NCI-H2227 (cell line): ENCODE results near the gene ZNF229.
A peak's percentile ranks its signal among the peaks of the same experiment; 100 is the strongest.
"Not testable (repeated sequence)": the region's sequence is repeated elsewhere in the genome, so short reads cannot be mapped to it uniquely, and the experiment has no call there.

ENCODE experiments used
- DNase-seq: peaks from one replicate; lab custom pipeline; 2025; ENCODE audit not compliant: unreplicated experiment; lab: John Stamatoyannopoulos, UW

The ZNF229 gene

DNA sequence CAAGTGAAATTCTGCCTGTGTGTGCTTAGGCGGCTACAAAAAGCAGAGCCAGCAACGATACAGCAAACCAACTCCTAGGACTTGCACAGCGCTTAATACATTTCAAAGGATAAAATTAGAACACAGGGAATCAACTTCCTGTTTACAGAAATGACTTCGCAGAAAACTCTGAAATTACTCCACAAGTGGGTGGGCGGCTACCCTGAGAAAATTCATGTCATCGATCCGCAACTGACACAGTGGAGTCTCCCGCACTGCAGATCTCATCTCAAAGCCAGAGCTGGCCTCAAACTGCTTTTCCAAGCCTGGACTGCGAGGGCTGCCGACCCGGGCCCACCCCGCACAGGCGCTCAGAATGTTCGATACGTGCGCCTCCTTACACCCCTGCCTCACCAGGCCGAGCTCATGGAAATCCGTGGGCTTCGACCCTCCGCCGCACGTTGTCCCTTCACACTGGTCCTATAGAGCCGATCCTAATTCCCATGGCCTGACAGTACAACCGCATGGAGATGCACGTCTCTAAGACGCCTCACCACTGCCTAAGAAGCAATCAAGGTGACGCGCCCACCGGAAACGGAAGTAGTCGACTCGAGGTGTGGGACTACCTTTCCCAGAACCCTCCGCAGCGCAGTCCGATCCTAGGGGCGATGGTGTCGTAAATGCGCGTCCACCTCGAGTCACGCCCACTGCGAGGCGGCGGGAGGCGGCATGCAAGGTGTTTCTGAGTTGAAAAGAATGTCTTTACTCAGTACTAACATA lies at the start of gene ZNF229:
TSS of gene ZNF229 (minus strand) at position 557 of the 759 bp plus-strand sequence. CDS start 5,625 bp downstream, outside the sequence.
- peak; percentile 91 for DNase-seq

DNA sequence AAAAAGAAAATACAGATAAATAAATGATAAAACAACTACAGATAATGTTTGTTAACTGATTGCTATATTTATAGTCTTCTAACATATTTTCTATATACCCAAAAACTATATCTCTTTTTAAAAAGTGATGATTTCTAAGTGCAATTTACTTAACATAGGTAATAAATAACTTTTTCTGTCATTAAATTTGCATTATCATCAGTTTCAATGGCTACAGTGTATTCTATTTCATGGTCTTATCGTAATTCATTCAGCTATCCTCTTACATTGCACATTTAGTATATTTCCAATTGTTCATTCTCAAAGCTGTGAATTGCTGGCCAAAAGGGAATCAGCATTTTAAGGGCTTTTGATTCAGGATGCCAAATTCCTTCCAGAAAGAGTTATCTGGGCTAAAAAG lies 48.4 kb upstream of the ZNF229 start:
- DNase-seq = no peak

DNA sequence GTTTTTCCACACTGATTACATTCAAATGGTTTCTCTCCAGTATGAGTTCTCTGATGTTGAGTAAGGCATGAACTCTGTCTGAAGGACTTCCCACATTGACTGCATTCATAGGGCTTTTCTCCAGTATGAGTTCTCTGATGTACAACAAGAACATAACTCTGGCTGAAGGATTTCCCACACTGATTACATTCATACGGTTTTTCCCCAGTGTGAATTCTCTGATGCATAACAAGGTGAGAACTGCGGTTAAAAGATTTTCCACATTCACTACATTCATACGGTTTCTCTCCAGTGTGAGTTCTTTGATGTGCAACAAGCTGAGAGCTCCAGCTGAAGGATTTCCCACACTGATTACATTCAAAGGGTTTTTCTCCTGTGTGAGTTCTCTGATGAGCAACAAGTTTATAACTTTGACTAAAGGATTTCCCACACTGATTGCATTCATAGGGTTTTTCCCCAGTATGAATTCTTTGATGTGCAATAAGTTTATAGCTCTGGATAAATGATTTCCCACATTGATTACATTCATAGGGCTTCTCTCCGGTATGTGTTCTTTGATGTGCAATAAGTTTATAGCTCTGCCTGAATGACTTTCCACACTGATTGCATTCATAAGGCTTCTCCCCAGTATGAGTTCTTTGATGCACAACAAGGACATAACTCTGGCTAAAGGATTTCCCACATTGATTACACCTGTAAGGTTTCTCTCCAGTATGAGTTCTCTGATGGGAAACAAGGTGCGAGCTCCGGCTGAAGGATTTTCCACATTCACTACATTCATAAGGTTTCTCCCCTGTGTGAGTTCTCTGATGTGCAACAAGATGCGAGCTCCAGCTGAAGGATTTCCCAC lies 28.5 kb upstream of the ZNF229 start:
- DNase-seq = no peak

DNA sequence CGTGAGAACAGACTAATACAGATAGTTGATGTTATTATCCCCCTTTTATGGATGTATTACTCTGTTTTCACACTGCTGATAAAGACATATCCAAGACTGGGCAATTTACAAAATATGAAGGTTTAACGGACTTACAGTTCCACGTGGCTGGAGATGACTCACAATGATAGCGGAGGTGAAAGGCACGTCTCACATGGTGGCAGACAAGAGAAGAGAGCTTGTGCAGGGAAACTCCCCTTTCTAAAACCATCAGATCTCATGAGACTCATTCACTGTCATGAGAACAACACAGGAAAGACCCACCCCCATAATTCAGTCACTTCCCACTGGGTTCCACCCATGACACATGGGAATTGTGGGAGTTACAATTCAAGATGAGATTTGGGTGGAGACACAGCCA lies 20.5 kb upstream of the ZNF229 start:
- DNase-seq = not testable (repeated sequence)

DNA sequence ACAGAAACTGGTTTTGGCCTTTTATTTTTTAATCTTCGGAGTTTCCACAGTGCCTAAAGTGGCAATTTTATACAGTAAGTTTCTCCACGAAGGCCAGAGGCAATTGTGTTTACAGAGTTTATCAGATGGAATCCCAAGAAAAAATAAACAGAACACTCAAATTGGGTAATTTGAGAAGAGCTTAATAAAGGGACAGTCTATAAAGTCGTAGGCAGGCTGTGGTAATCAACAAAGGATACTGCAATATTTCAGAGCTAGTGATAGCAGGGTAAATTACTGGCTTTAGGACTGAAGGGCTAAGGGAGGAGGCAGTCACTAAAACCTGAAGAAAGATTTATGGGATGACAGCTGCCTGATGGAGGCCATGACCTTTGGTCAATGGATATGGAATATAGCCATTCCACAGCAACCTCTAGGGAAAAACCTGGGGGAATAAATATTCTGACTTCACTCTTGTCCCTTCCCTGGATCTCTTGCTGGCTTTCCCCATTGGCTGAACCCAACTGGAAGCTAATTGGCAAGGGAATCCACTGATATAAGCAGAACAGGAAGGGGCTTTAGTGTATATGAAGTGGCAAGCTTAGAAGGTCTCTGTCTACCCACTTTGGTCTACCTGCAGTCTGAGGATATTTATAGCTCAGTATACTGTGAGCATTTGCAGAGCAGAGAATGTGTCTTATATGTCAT lies 14.5 kb upstream of the ZNF229 start:
- not testable (repeated sequence) for DNase-seq

DNA sequence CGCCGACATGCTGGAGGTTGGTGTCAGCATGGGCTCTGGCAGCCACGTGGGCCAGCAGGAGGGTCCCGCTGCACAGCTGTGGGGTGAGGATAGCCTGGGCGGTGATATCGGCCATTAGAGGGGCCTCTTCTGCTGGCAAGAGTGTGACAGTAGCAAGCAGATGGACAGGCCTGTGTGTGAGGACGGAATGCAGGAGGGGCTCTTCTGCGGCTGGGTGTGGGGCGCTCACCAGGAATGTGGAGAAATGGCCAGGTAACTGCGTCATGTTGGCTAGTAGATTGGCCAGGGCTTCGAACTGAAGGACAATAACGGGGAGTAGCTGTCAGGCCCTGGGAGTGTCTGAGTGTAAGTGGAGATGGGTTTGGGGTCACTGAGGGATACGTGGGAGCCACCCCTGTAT lies 7.7 kb upstream of the ZNF229 start:
- not testable (repeated sequence) for DNase-seq

DNA sequence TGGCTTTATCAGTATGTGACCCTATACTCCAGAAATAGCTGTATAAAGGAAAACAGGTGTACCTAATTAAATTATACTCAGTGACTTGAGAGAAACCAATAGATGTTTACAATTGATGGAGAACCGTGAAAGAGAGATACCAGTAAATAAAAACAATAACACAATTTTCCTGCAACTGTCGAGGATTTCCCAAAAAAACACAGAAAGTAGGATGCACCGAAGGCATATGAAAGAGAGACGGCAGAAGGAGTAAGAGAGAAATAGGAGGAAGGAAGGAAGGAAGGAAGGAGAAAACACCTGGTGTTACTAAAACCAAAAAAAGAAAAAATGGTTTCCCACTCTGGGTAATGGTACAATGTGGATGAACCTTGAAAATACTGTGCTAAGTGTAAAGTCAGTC lies 6.8 kb upstream of the ZNF229 start:
- no peak for DNase-seq

DNA sequence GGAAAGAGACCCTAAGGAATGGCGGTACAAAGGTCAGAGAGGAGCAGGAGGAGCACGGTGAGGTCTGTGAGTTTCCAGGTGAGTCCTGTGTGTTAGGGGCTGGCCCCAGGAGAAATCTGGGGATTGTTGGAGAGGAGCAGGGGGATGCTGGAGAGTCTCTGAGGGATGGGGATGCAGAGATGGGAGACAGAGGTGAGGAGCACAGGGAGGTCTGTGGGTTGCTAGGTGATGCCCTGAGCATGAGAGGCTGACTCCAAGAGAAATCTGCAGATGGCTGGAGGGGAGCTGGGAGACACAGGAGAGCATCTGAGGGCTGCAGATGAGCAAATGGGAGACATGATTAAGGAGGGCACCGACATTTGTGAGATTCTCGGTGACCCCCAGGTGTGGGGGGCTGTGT lies 4.1 kb upstream of the ZNF229 start:
- no peak for DNase-seq

DNA sequence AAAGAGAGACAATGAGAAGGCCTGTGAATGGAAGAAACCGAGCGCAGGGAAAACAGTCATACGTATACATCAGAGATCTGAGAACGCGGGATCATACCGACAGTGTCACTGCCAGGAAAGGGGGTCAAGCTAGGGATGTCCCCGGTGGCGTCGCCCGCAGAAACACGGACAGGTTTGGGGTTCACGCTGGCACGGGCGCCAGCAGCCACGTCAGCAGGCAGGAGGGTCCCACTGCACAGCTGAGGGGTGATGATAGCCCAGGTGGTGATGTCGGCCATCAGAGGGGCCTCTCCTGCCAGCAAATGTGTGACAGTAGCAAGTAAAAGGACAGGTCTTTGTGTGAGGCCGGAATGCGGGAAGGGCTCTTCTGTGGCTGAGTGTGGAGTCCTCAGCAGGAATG lies 3.4 kb upstream of the ZNF229 start:
- no peak for DNase-seq

DNA sequence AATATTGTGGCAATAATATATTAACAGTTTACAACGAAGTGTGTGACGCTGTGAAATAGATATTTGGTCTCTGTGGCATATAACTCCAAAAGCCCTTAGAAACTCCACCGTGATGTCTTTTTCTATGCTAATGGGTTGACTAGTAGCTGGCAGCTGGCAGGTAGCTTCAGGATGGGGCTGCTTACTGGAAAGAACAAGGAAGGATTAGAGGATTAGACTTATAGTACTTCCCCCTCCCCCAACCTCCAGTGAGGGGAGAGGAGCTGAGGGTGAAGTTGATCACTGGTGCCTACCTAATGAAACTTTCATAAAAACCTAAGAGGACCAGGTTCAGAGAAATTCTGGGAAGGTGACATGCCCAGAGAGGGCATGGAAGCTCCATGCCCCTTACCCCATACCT lies 9.8 kb downstream of the ZNF229 start:
- no peak for DNase-seq

DNA sequence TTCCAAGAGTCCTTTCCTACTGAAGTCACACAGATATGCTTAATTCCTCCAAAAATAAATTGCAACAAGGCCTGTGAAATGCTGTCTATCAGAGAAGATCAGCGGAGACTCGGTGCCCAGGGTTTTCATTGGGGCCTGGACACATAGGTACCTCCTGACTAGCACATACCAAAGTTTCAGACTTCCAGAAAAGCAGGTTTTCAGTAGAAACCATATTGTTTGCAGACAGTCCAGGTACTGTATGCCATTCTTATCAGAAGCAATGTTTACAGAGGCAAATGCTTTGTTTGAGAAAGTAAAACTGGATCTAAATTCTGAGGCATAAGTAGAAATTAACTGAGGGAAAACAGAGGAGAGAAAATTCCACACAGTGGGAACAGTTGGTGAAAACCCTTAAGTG lies 12.8 kb downstream of the ZNF229 start:
- no peak for DNase-seq

DNA sequence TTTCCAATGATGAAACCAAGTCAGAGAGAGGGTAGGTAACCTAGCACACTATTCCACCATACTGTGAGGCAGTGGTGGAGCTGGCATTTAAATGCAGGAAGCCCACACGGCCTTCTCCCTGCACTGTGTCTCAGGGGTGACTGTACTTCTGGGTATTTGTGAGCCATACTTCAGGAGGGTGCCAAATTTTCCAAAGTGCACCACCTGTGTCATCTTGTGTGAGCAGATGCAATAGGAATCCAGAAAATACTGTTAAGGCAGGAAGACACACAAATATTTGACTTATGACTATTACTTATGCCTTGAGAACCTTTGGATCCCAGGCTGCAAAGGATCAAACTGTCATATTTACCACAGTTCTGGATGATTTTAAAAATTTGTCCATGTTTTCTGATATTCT lies 17.3 kb downstream of the ZNF229 start:
- no peak for DNase-seq

DNA sequence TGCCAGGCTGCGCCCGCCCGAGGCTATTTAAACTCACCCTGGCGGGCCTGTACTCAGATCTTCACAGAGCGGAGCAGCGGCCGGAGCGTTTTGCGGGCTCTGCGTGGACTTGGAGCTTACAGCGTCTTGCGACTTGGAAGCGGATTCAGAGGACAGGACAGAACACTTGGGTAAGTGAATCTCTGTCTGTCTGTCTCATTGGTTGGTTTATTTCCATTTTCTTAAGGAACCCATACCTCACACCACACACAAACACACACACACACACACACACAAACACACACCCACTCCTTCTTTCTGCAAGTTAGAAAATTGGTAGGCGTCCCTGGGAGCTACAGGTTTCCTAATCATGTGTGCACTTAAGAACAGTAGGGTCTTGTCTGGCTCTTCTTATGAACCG lies 32.7 kb downstream of the ZNF229 start:
- DNase-seq = not testable (repeated sequence)

DNA sequence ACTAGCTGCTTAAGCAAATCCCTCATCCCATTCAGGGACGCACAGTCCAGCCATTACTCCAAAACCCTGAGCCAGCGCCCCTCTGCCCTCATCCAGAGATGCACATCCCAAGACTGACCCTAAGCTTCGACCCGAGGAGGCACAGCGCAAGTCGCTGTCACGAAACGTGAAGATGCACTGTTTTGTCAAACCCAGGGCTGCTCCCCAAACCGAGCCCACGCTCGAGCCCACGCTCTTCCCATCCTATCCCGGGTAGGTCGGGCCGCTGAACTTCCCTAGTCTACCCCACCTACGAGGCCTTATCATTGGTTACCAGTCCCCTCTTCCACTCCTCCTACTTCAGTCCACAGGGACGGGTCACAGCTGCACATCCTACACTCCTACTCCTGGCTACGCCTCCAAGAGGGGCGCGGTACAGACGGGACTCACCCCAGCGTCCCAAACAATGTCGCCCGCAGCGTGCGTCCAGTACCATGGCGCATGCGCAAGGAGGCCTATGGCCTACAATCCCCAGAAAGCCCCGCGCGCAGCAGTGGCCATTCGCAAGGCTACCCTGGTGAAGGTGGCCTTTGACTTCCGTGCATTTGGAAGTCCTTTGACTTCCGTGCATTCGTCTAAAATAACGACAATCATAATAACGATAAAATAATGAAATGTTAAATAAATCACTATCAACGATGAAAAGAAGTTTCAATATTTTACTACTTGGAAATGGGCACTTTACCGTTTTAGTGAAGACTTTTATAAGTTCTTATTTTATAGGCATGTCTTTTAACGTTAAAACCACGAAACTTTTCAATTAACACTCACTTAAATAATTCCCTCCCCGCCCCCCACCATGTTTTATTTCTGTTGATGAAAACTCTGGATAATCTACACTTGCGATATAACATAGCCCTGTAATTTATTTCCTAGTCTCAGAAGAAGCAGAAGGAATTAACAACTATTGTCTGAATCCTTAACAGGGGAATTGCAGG lies 46.8 kb downstream of the ZNF229 start, which contains the start of gene ZNF285:
TSS of gene ZNF285 (minus strand) at position 470 of the 977 bp plus-strand sequence. CDS start 4,395 bp downstream, outside the sequence.
- DNase-seq = no peak

DNA sequence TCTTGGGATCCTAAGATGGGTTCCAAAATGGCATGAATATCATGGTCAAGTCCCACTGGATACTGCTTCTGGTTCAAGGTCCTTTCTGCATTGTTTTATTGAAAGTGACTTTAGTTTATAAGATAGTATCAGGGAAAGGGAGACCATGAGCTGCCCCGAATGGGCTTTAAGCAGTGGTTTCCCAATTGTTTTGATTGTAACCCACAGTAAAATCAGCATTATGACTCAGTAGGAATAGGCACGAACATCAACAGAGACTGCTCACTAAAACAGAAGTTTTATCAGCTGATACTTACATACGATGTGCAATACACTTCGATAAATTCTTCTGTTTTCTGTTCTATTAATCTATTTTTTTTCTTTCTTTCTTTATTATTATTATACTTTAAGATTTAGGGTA lies 59.0 kb downstream of the ZNF229 start:
- DNase-seq = not testable (repeated sequence)
